ENCODE results near the gene KPNB1. TPM values are rescaled to one million over a fixed set of nuclear protein-coding genes. Genes with fewer than 3 reads are reported as not detected.

Gene KPNB1
- total RNA-seq, 1 experiment from 2014 or later: 538 TPM

- no peak for DNase-seq
- no peak for TF ChIP-seq CTCF (IDR thresholded peaks at IDR 0.05; ENCODE audit: unreplicated experiment)
- no peak overlapping the region for H3K4me3 Mint-ChIP-seq (ENCODE audit: low read depth, unreplicated experiment)
- peaks cover 4% of the 10 kb centered on the region for H3K4me1 Mint-ChIP-seq (ENCODE audit: low read depth, unreplicated experiment)
- H3K9me3 Mint-ChIP-seq (ENCODE audit: low read depth, unreplicated experiment): no peaks in the 10 kb centered on the region
- intact Hi-C loops (cut with micrococcal nuclease; ENCODE audit: unreplicated experiment): no loop called here
- H3K27ac Mint-ChIP-seq (ENCODE audit: unreplicated experiment): no peak overlapping the region
- CTCF ChIA-PET: no interaction called here
- H3K36me3 Mint-ChIP-seq (ENCODE audit: insufficient read depth, unreplicated experiment): no peaks in the 10 kb centered on the region
- BruUV-seq (replicated peaks): no TSS peak
- H3K27me3 Mint-ChIP-seq (ENCODE audit: unreplicated experiment): peaks cover 100% of the 10 kb centered on the region
Measured at GRCh38 chr17:47727704-47728036, 78.0 kb downstream of the KPNB1 start.

- H3K27ac Mint-ChIP-seq (ENCODE audit: unreplicated experiment): no peak overlapping the region
- DNase-seq: no peak
- H3K9me3 Mint-ChIP-seq (ENCODE audit: low read depth, unreplicated experiment): no peaks in the 10 kb centered on the region
- H3K27me3 Mint-ChIP-seq (ENCODE audit: unreplicated experiment): peaks cover 100% of the 10 kb centered on the region
- TF ChIP-seq CTCF (IDR thresholded peaks at IDR 0.05; ENCODE audit: unreplicated experiment): no peak
- H3K36me3 Mint-ChIP-seq (ENCODE audit: insufficient read depth, unreplicated experiment): no peaks in the 10 kb centered on the region
- no TSS peak for BruUV-seq (replicated peaks)
- intact Hi-C loops (cut with micrococcal nuclease; ENCODE audit: unreplicated experiment): no loop called here
- CTCF ChIA-PET: no interaction called here
- H3K4me3 Mint-ChIP-seq (ENCODE audit: low read depth, unreplicated experiment): no peak overlapping the region
- H3K4me1 Mint-ChIP-seq (ENCODE audit: low read depth, unreplicated experiment): peaks cover 6% of the 10 kb centered on the region
Measured at GRCh38 chr17:47728214-47728877, 78.6 kb downstream of the KPNB1 start.

- CTCF ChIA-PET: no interaction called here
- no peak overlapping the region for H3K4me3 Mint-ChIP-seq (ENCODE audit: low read depth, unreplicated experiment)
Measured at GRCh38 chr17:47729476-47729875, 79.8 kb downstream of the KPNB1 start.

GRCh38 chr17:47730681-47731080, 81.0 kb downstream of the KPNB1 start:
- CTCF ChIA-PET: no interaction called here
- peaks cover 6% of the 10 kb centered on the region for H3K4me1 Mint-ChIP-seq (ENCODE audit: low read depth, unreplicated experiment)
- no peak overlapping the region for H3K4me3 Mint-ChIP-seq (ENCODE audit: low read depth, unreplicated experiment)
- no peaks in the 10 kb centered on the region for H3K36me3 Mint-ChIP-seq (ENCODE audit: insufficient read depth, unreplicated experiment)
- H3K9me3 Mint-ChIP-seq (ENCODE audit: low read depth, unreplicated experiment): no peaks in the 10 kb centered on the region
- intact Hi-C loops (cut with micrococcal nuclease; ENCODE audit: unreplicated experiment): no loop called here
- H3K27me3 Mint-ChIP-seq (ENCODE audit: unreplicated experiment): peaks cover 100% of the 10 kb centered on the region
- BruUV-seq (replicated peaks): no TSS peak
- no peak overlapping the region for H3K27ac Mint-ChIP-seq (ENCODE audit: unreplicated experiment)
- no peak for TF ChIP-seq CTCF (IDR thresholded peaks at IDR 0.05; ENCODE audit: unreplicated experiment)
- no peak for DNase-seq

More at GRCh38 chr17:47729476-47729875, 79.8 kb downstream of the KPNB1 start:
- Mint-ChIP-seq H3K4me1 (ENCODE audit: low read depth, unreplicated experiment) (peaks cover 6% of the 10 kb centered on the region), H3K27me3 (ENCODE audit: unreplicated experiment) (peaks cover 100% of the 10 kb centered on the region), H3K36me3 (ENCODE audit: insufficient read depth, unreplicated experiment) (no peaks in the 10 kb centered on the region), H3K27ac (ENCODE audit: unreplicated experiment) (no peak overlapping the region), H3K9me3 (ENCODE audit: low read depth, unreplicated experiment) (no peaks in the 10 kb centered on the region)
- no TSS peak for BruUV-seq (replicated peaks)
- no peak for DNase-seq
- intact Hi-C loops (cut with micrococcal nuclease; ENCODE audit: unreplicated experiment): no loop called here
- TF ChIP-seq CTCF (IDR thresholded peaks at IDR 0.05; ENCODE audit: unreplicated experiment): no peak

Data from Calu3 (cell line).